IMR-90 (cell line): Measurements from ENCODE around the gene RIC3. TPM values are rescaled to one million over a fixed set of nuclear protein-coding genes. Genes with fewer than 3 reads are reported as not detected.

Source experiments
- ATAC-seq: fragments of 200-7000 bp; cut with Tn5 transposase; 2 replicates; pipeline ENCODE4 v1.9.1; 2020; ENCODE audit warnings: low read depth, mild to moderate bottlenecking, moderate library complexity
- BruUV-seq: library from RNA; stranded (reverse); fragments of 400-500 nt; replicated peaks from 2 replicates; lab custom pipeline; 2021; lab: Mats Ljungman, UMichigan
- CTCF ChIA-PET: fragments of 300-600 bp; formaldehyde crosslinking; extraction: SDS; loops from one replicate; lab custom pipeline; 2021; ENCODE audit warnings: antibody characterized with exemption; lab: Yijun Ruan, JAX
- POLR2A ChIA-PET: fragments of 300-600 bp; sonication (Branson Sonifier 250); formaldehyde crosslinking; loops from one replicate; lab custom pipeline; 2022; ENCODE audit warnings: antibody characterized with exemption; ENCODE audit not compliant: unreplicated experiment; lab: Charles Lee
- DNase-seq: peaks from one replicate; pipeline ENCODE4 v3.0.0; 2013
- H2AFZ ChIP-seq: replicated peaks from 2 replicates; pipeline ENCODE3; 2013; ENCODE audit warnings: low read length, mild to moderate bottlenecking; ENCODE audit not compliant: poor library complexity
- H2AK5ac ChIP-seq: 2 replicates; pipeline ENCODE4 v1.6.1; 2013; ENCODE audit warnings: low read depth, low read length, inconsistent platforms
- H2AK9ac ChIP-seq: replicated peaks from 2 replicates; pipeline ENCODE3; 2013; ENCODE audit warnings: mild to moderate bottlenecking, low read depth, low read length, moderate library complexity; ENCODE audit not compliant: poor library complexity
- H2BK120ac ChIP-seq: 2 replicates; pipeline ENCODE4 v1.6.1; 2013; ENCODE audit warnings: low read depth, low read length, inconsistent platforms
- H2BK15ac ChIP-seq: 3 replicates; pipeline ENCODE4 v1.6.1; 2013; ENCODE audit warnings: low read depth, low read length, inconsistent platforms
- H2BK20ac ChIP-seq: 2 replicates; pipeline ENCODE4 v1.6.1; 2013; ENCODE audit warnings: low read depth, mild to moderate bottlenecking, inconsistent platforms, low read length, moderate library complexity
- H2BK5ac ChIP-seq: 2 replicates; pipeline ENCODE4 v1.6.1; 2013; ENCODE audit warnings: mild to moderate bottlenecking, low read depth, low read length, inconsistent platforms; ENCODE audit not compliant: poor library complexity, severe bottlenecking
- H3K14ac ChIP-seq: replicated peaks from 2 replicates; pipeline ENCODE4 v1.6.1; 2013; ENCODE audit warnings: low read depth, low read length, inconsistent platforms
- H3K18ac ChIP-seq: 2 replicates; pipeline ENCODE4 v1.6.1; 2013; ENCODE audit warnings: low read depth, low read length, control low read depth
- H3K23ac ChIP-seq: 2 replicates; pipeline ENCODE4 v1.6.1; 2013; ENCODE audit warnings: low read depth, low read length, inconsistent platforms
- H3K27ac ChIP-seq: 2 replicates; pipeline ENCODE4 v1.5.1; 2013; ENCODE audit warnings: mild to moderate bottlenecking, control low read depth, low read length; ENCODE audit not compliant: insufficient read depth
- H3K27me3 ChIP-seq: 2 replicates; pipeline ENCODE4 v1.6.1; 2013; ENCODE audit warnings: low read length; ENCODE audit not compliant: control insufficient read depth, insufficient read depth
- H3K36me3 ChIP-seq: 2 replicates; pipeline ENCODE4 v1.6.1; 2013; ENCODE audit warnings: low read length, mixed read lengths; ENCODE audit not compliant: control insufficient read depth, insufficient read depth
- H3K4ac ChIP-seq: 2 replicates; pipeline ENCODE4 v1.6.1; 2013; ENCODE audit warnings: low read depth, low read length, inconsistent platforms
- H3K4me1 ChIP-seq: 2 replicates; pipeline ENCODE4 v1.6.1; 2013; ENCODE audit warnings: low read length, mixed read lengths; ENCODE audit not compliant: control insufficient read depth, insufficient read depth
- H3K4me2 ChIP-seq: 2 replicates; pipeline ENCODE4 v1.6.1; 2013; ENCODE audit warnings: low read depth, mild to moderate bottlenecking, control low read depth, low read length, moderate library complexity
- H3K4me3 ChIP-seq: 2 replicates; pipeline ENCODE4 v1.5.1; 2013; ENCODE audit warnings: low read depth, mild to moderate bottlenecking, control low read depth, low read length, moderate library complexity; ENCODE audit not compliant: insufficient read depth
- H3K56ac ChIP-seq: 2 replicates; pipeline ENCODE4 v1.6.1; 2013; ENCODE audit warnings: low read length, inconsistent platforms; ENCODE audit not compliant: insufficient read depth; ENCODE audit errors: extremely low read depth
- H3K79me1 ChIP-seq, 2 experiments: 2 replicates each; pipeline ENCODE4 v1.6.1; 2013; ENCODE audit warnings: low read length in 2 of 2, inconsistent platforms in 1 of 2, low read depth in 1 of 2
- H3K9ac ChIP-seq: 2 replicates; pipeline ENCODE4 v1.6.1; 2013; ENCODE audit warnings: low read depth, low read length, control low read depth
- H3K9me1 ChIP-seq: 2 replicates; pipeline ENCODE4 v1.6.1; 2013; ENCODE audit warnings: low read length, inconsistent platforms; ENCODE audit not compliant: insufficient read depth
- H3K9me3 ChIP-seq: 2 replicates; pipeline ENCODE4 v1.6.1; 2013; ENCODE audit warnings: low read length; ENCODE audit not compliant: control insufficient read depth, insufficient read depth
- H4K20me1 ChIP-seq: 2 replicates; pipeline ENCODE4 v1.6.1; 2013; ENCODE audit warnings: low read length, inconsistent platforms; ENCODE audit not compliant: insufficient read depth
- H4K5ac ChIP-seq: 2 replicates; pipeline ENCODE4 v1.6.1; 2013; ENCODE audit warnings: mild to moderate bottlenecking, low read depth, low read length, control low read depth
- H4K8ac ChIP-seq, 2 experiments: 2 replicates each; pipeline ENCODE4 v1.6.1; 2013; ENCODE audit warnings: low read depth in 2 of 2, low read length in 2 of 2, control low read depth in 1 of 2, inconsistent platforms in 1 of 2
- H4K91ac ChIP-seq: 2 replicates; pipeline ENCODE4 v1.6.1; 2013; ENCODE audit warnings: low read depth, low read length, inconsistent platforms; ENCODE audit not compliant: insufficient read depth
- BHLHE40 ChIP-seq: fragments of 150-350 bp; IDR thresholded peaks from 2 replicates; pipeline ENCODE4 v1.6.1; 2016; ENCODE audit warnings: mild to moderate bottlenecking, low read depth, low read length
- CEBPB ChIP-seq: IDR thresholded peaks from 2 replicates; pipeline ENCODE4 v1.6.1; 2012; ENCODE audit warnings: low read depth, low read length, improper control_type of control experiment
- CTCF ChIP-seq: conservative IDR thresholded peaks from 2 replicates; pipeline ENCODE4 v1.5.1; 2012; ENCODE audit warnings: mild to moderate bottlenecking, low read depth, low read length, improper control_type of control experiment
- FOS ChIP-seq: fragments of 150-350 bp; IDR thresholded peaks from 2 replicates; pipeline ENCODE4 v1.6.1; 2016; ENCODE audit warnings: low read depth, low read length
- MAFK ChIP-seq: IDR thresholded peaks from 2 replicates; pipeline ENCODE4 v1.6.1; 2012; ENCODE audit warnings: low read depth, low read length, improper control_type of control experiment
- MAZ ChIP-seq: IDR thresholded peaks from 2 replicates; pipeline ENCODE4 v1.6.1; 2012; ENCODE audit warnings: low read depth, mild to moderate bottlenecking, low read length, improper control_type of control experiment, moderate library complexity, borderline replicate concordance
- MXI1 ChIP-seq: IDR thresholded peaks from 2 replicates; pipeline ENCODE4 v1.6.1; 2012; ENCODE audit warnings: low read depth, mild to moderate bottlenecking, low read length, moderate library complexity, borderline replicate concordance
- NFE2L2 ChIP-seq: fragments of 150-350 bp; IDR thresholded peaks from 2 replicates; pipeline ENCODE4 v1.6.1; 2016; ENCODE audit warnings: low read depth, mild to moderate bottlenecking, low read length
- RAD21 ChIP-seq: IDR thresholded peaks from 2 replicates; pipeline ENCODE4 v1.6.1; 2012; ENCODE audit warnings: low read length, improper control_type of control experiment
- RCOR1 ChIP-seq: IDR thresholded peaks from 2 replicates; pipeline ENCODE4 v1.6.1; 2012; ENCODE audit warnings: mild to moderate bottlenecking, low read length, improper control_type of control experiment; ENCODE audit not compliant: insufficient replicate concordance
- RFX5 ChIP-seq: IDR thresholded peaks from 2 replicates; pipeline ENCODE4 v1.8.0; 2012; ENCODE audit warnings: low read depth, mild to moderate bottlenecking, low read length, moderate library complexity
- SMC3 ChIP-seq: fragments of 150-350 bp; IDR thresholded peaks from 2 replicates; pipeline ENCODE4 v1.6.1; 2016; ENCODE audit warnings: low read depth, mild to moderate bottlenecking, antibody characterized with exemption, low read length, moderate library complexity
- WGBS, 2 experiments: methylation state at CpG; one replicate each; pipeline versions ENCODE4 v1.1.5 to v1.1.7; 2013; ENCODE audit warnings: missing lambda C conversion rate in 2 of 2; ENCODE audit not compliant: insufficient read length in 1 of 2; ENCODE audit errors: extremely low coverage in 2 of 2; 5-methylcytosine and 5-hydroxymethylcytosine counted together
- dilution Hi-C: fragments of 300-500 bp; cut with HindIII; formaldehyde crosslinking; loops from one replicate; pipeline ENCODE4 v1.14.3; 2018; ENCODE audit warnings: low sequenced_read_pairs; ENCODE audit not compliant: unreplicated experiment
- in situ Hi-C: fragments of 300-500 bp; cut with MboI; formaldehyde crosslinking; loops from 3 replicates; pipeline ENCODE4 v1.14.3; 2019; ENCODE audit warnings: low sequenced_read_pairs, inconsistent platforms, mixed read lengths
- intact Hi-C: fragments of 100-400 bp; cut with micrococcal nuclease; formaldehyde crosslinking; loops from 2 replicates; pipeline ENCODE4 v1.10.0; 2022
- polyA plus RNA-seq, 3 experiments: library from polyadenylated mRNA; depleted of rRNA; stranded (reverse); fragments of >200 nt; gene quantifications; 2 replicates each; pipeline ENCODE4 v1.2.3, GENCODE V29; 2012; ENCODE audit warnings: low replicate concordance in 1 of 3
- total RNA-seq: library from RNA; depleted of rRNA; stranded (reverse); fragments of >200 nt; gene quantifications from 2 replicates; pipeline ENCODE4 v1.2.3, GENCODE V29; 2012
- TF ChIP-seq, protein P1 (sequence below): fragments of 150-350 bp; IDR thresholded peaks from 2 replicates; pipeline ENCODE4 v1.6.1; 2016; ENCODE audit warnings: low read depth, mild to moderate bottlenecking, low read length, moderate library complexity, borderline replicate concordance
- TF ChIP-seq, protein P2 (sequence below): fragments of 150-350 bp; IDR thresholded peaks from 2 replicates; pipeline ENCODE4 v1.6.1; 2017; ENCODE audit warnings: mild to moderate bottlenecking, antibody characterized with exemption, low read length, low read depth

Gene RIC3
- total and polyA plus RNA-seq, 2 of the 4 experiments (the other 2 are of a cell fraction): not detected

- no peak overlapping the region for H2BK15ac ChIP-seq
- H3K79me1 ChIP-seq: peaks cover 0 to 27% of the 10 kb centered on the region in 2 experiments; a peak in 2 of 4 replicates
- in situ Hi-C loops (loop anchor here (25.0 kb wide), 1 partner anchor 393 kb away; no protein-coding TSS in a partner anchor), intact Hi-C loops (no loop called here), dilution Hi-C loops (no loop called here)
- TF ChIP-seq BHLHE40: no peak
- no peak for TF ChIP-seq CEBPB
- no peak for TF ChIP-seq RAD21
- no peak for TF ChIP-seq RFX5
- TF ChIP-seq, protein P1, sequence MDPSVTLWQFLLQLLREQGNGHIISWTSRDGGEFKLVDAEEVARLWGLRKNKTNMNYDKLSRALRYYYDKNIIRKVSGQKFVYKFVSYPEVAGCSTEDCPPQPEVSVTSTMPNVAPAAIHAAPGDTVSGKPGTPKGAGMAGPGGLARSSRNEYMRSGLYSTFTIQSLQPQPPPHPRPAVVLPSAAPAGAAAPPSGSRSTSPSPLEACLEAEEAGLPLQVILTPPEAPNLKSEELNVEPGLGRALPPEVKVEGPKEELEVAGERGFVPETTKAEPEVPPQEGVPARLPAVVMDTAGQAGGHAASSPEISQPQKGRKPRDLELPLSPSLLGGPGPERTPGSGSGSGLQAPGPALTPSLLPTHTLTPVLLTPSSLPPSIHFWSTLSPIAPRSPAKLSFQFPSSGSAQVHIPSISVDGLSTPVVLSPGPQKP: no peak
- TF ChIP-seq CTCF: no peak
- TF ChIP-seq MAZ: no peak
- TF ChIP-seq, protein P2, sequence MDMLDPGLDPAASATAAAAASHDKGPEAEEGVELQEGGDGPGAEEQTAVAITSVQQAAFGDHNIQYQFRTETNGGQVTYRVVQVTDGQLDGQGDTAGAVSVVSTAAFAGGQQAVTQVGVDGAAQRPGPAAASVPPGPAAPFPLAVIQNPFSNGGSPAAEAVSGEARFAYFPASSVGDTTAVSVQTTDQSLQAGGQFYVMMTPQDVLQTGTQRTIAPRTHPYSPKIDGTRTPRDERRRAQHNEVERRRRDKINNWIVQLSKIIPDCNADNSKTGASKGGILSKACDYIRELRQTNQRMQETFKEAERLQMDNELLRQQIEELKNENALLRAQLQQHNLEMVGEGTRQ: no peak
- no peak for TF ChIP-seq SMC3
- TF ChIP-seq MXI1: no peak
- TF ChIP-seq NFE2L2: no peak
- TF ChIP-seq MAFK: no peak
- TF ChIP-seq RCOR1: no peak
- no peak for TF ChIP-seq FOS
- H4K5ac ChIP-seq: no peak overlapping the region
- H4K20me1 ChIP-seq: 0 out of 2 replicates have a peak, but pooled peaks cover 16% of the 10 kb centered on the region
- no peak overlapping the region for H3K4ac ChIP-seq
- no peak overlapping the region for H2BK120ac ChIP-seq
- H3K4me2 ChIP-seq: peak overlapping the region; percentile 90
- peaks cover 6% of the 10 kb centered on the region for H3K4me1 ChIP-seq
- CTCF ChIA-PET: no interaction called here
- H3K4me3 ChIP-seq: peak overlapping the region; percentile 60
- WGBS, 2 experiments: 88% methylated on average over 17 of the region's 24 CpGs; no CpG with 5 or more reads in 1 of the 2 experiments
- peaks cover 3% of the 10 kb centered on the region; the same call in 1 of the 2 replicates for H3K27me3 ChIP-seq
- no TSS peak for BruUV-seq
- ATAC-seq (no peak), DNase-seq (no peak)
- POLR2A ChIA-PET: no interaction called here
- no peak overlapping the region for H3K23ac ChIP-seq
- H2AFZ ChIP-seq: peak overlapping the region; percentile 92
- no peaks in the 10 kb centered on the region for H3K9me3 ChIP-seq
- H2AK5ac ChIP-seq: no peak overlapping the region
- H3K56ac ChIP-seq: no peak overlapping the region
- H3K36me3 ChIP-seq: no peaks in the 10 kb centered on the region
- H4K91ac ChIP-seq: no peak overlapping the region
- no peak overlapping the region for H2BK20ac ChIP-seq
- no peak overlapping the region for H3K27ac ChIP-seq
- no peak overlapping the region for H2BK5ac ChIP-seq
- peak overlapping the region in 1 of 2 experiments; percentile 66; a peak in 1 of 4 replicates for H4K8ac ChIP-seq
- H3K9ac ChIP-seq: no peak overlapping the region
- no peak overlapping the region for H3K14ac ChIP-seq
- H3K18ac ChIP-seq: no peak overlapping the region
- peaks cover 5% of the 10 kb centered on the region; the same call in 1 of the 2 replicates for H3K9me1 ChIP-seq
- H2AK9ac ChIP-seq: no peak overlapping the region
These were observed 88.7 kb downstream of the RIC3 start for GRCh38 chr11:8080069-8080670.
